Uterus (tissue), 4 donors: ENCODE results near the gene VIT. TPM values are rescaled to one million over a fixed set of nuclear protein-coding genes. Genes with fewer than 3 reads are reported as not detected.

ENCODE experiments used
- DNase-seq, 2 donors: peaks; one replicate each; pipeline ENCODE4 v3.0.0-alpha.2; 2019 to 2020
- H3K27ac ChIP-seq, 2 donors: fragments of 200-600 bp; sonication (generic); 1 replicate in 1 of 2; 2 replicates in 1 of 2; pipeline ENCODE4 v1.5.1; 2016 to 2018
- H3K27me3 ChIP-seq, 2 donors: fragments of 200-600 bp; sonication (generic); one replicate each; pipeline ENCODE4 v1.5.1; 2018 to 2019; ENCODE audit warnings: control low read depth in 1 of 2
- H3K36me3 ChIP-seq, 2 donors: fragments of 200-600 bp; sonication (generic); one replicate each; pipeline ENCODE4 v1.5.1; 2019; ENCODE audit warnings: control low read depth in 1 of 2
- H3K4me1 ChIP-seq, 2 donors: fragments of 200-600 bp; sonication (generic); one replicate each; pipeline ENCODE4 v1.5.1; 2018 to 2019; ENCODE audit warnings: control low read depth in 1 of 2
- H3K4me3 ChIP-seq, 2 donors: fragments of 200-600 bp; sonication (generic); 1 replicate in 1 of 2; 2 replicates in 1 of 2; pipeline ENCODE4 v1.5.1; 2018 to 2019; ENCODE audit warnings: mild to moderate bottlenecking in 1 of 2
- H3K9me3 ChIP-seq, 2 donors: fragments of 200-600 bp; sonication (generic); one replicate each; pipeline ENCODE4 v1.5.1; 2019; ENCODE audit warnings: control low read depth in 1 of 2
- POLR2A ChIP-seq, 2 donors: fragments of 450-650 bp; IDR thresholded peaks; one replicate each; pipeline ENCODE4 v1.6.1; 2016; ENCODE audit warnings: antibody characterized with exemption in 2 of 2, mild to moderate bottlenecking in 1 of 2, moderate library complexity in 1 of 2
- intact Hi-C: fragments of 100-400 bp; cut with DNase I; formaldehyde crosslinking; loops from one replicate; pipeline ENCODE4 v1.15.1; 2023; ENCODE audit warnings: low total_unique reads
- total RNA-seq, 4 donors: library from RNA; depleted of rRNA in 3 of 4; stranded (reverse); fragments of >200 nt in 3 of 4; gene quantifications; one replicate each; pipeline versions ENCODE4 v1.1.0 to v1.2.4, GENCODE V29; 2014 to 2023
- TF ChIP-seq, protein P1 (sequence below), 4 experiments: fragments of 200-600 bp in 2 of 4; fragments of 450-650 bp in 2 of 4; sonication (generic) in 2 of 4; IDR thresholded peaks; one replicate each; pipeline ENCODE4 v1.5.1; 2016 to 2019; ENCODE audit warnings: antibody characterized with exemption in 4 of 4, mild to moderate bottlenecking in 2 of 4, moderate library complexity in 1 of 4
- donor health status: DM: yes; HTN: yes; CAD: no.

VIT gene
- total RNA-seq, 4 donors from 2014 or later = 0.26 to 6.2 (median 2.8) TPM

DNA sequence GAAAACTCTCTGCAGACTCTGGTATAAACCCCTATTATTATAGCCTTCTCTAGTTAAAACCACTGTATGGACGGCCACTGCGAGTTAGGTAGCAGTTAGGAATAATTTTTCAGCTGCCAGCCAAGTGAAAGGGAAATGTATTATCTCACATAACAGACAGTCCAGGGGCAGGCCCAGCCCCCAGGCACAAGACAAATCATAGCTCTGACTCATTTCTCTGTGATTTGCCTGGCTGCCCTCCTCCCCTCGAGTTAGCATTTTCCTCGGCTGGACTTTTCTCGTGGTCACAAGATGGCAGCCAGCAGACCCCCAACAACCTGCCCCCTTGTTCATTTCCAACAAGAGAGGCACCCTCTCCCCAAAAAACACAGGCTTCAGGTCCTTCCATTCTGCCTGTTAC lies 10.5 kb downstream of the VIT start:
- no peak overlapping the region for H3K4me3 ChIP-seq
- DNase-seq = no peak
- H3K9me3 ChIP-seq = no peaks in the 10 kb centered on the region
- H3K27ac ChIP-seq = no peak overlapping the region
- H3K36me3 ChIP-seq = no peaks in the 10 kb centered on the region
- no peaks in the 10 kb centered on the region for H3K27me3 ChIP-seq
- TF ChIP-seq POLR2A (IDR thresholded peaks at IDR 0.05) = no peak
- no peaks in the 10 kb centered on the region for H3K4me1 ChIP-seq
- intact Hi-C loops = no loop called here

DNA sequence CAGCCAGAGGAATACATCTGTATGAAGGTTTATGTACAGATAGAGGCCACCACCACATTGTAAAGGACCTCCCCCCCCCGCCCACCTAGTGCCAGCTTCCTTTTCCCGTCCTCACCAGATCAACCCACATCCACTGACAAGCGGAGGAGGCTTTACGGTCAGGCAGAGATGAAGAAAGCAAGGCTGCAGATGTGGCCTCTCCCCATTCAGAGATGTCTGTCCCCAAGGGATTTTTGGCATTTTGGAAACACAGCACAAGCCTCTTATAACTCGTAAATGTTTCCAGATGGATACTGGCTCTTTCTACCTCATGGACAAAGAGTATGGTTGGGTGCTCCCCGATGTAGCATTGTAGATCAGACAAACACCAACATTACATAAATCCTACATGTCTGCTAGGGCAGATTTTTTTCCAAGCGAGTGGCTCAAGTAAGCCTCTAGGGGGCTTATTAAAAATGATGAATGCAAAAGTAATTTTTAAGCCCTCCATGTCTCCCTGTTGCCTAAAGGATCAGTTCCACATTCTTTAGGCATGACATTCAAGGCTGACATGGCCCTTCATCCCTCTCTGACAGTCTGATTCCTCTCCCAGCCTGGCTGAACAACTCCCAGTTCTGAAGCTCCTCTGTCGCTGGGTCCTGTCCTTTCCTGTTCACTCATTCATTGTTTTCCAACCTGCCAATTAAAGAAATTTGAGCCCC lies 11.7 kb downstream of the VIT start:
- DNase-seq = no peak
- no peaks in the 10 kb centered on the region for H3K36me3 ChIP-seq
- no peak overlapping the region for H3K4me3 ChIP-seq
- no peaks in the 10 kb centered on the region for H3K9me3 ChIP-seq
- H3K27ac ChIP-seq = no peak overlapping the region
- no peaks in the 10 kb centered on the region for H3K27me3 ChIP-seq
- intact Hi-C loops = no loop called here
- H3K4me1 ChIP-seq = no peaks in the 10 kb centered on the region
- no peak for TF ChIP-seq POLR2A (IDR thresholded peaks at IDR 0.05)
- TF ChIP-seq, protein P1, sequence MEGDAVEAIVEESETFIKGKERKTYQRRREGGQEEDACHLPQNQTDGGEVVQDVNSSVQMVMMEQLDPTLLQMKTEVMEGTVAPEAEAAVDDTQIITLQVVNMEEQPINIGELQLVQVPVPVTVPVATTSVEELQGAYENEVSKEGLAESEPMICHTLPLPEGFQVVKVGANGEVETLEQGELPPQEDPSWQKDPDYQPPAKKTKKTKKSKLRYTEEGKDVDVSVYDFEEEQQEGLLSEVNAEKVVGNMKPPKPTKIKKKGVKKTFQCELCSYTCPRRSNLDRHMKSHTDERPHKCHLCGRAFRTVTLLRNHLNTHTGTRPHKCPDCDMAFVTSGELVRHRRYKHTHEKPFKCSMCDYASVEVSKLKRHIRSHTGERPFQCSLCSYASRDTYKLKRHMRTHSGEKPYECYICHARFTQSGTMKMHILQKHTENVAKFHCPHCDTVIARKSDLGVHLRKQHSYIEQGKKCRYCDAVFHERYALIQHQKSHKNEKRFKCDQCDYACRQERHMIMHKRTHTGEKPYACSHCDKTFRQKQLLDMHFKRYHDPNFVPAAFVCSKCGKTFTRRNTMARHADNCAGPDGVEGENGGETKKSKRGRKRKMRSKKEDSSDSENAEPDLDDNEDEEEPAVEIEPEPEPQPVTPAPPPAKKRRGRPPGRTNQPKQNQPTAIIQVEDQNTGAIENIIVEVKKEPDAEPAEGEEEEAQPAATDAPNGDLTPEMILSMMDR (IDR thresholded peaks at IDR 0.05) = no peak

DNA sequence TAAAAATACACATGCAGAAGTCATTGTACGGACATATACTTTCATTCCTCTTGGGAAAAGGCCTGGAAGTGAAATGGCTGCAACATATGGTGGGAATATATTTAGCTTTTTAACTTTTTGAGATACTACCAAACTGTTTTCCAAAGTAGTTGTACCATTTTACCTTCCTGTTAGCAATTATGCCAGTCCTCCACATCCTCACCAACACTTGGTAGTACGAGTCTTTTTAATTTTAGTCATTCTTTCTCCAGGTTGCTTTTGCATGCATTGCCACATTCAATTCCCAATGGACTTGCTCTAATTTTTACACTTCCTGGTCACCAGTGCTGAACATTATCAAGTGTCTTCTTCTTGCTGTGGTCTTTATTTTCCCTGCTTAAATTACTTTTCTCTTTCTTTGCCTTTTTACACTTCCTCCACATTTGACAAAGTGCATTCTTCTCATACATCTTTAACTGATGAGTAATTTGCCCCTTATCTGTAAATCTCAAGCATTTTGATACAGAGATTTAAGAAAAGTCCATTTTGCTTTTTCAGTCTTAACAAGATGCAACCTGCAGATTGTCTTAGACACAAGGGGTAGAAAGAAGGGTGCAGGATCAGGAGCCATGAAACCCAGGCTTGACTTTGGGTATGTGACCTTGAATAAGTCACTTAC lies 14.5 kb downstream of the VIT start:
- no peak for TF ChIP-seq POLR2A (IDR thresholded peaks at IDR 0.05)
- TF ChIP-seq, protein P1 (IDR thresholded peaks at IDR 0.05) = no peak
- Histone ChIP-seq H3K9me3 (no peaks in the 10 kb centered on the region), H3K4me1 (no peaks in the 10 kb centered on the region), H3K36me3 (no peaks in the 10 kb centered on the region), H3K4me3 (no peak overlapping the region), H3K27ac (no peak overlapping the region), H3K27me3 (no peaks in the 10 kb centered on the region)
- DNase-seq = no peak
- intact Hi-C loops = no loop called here

DNA sequence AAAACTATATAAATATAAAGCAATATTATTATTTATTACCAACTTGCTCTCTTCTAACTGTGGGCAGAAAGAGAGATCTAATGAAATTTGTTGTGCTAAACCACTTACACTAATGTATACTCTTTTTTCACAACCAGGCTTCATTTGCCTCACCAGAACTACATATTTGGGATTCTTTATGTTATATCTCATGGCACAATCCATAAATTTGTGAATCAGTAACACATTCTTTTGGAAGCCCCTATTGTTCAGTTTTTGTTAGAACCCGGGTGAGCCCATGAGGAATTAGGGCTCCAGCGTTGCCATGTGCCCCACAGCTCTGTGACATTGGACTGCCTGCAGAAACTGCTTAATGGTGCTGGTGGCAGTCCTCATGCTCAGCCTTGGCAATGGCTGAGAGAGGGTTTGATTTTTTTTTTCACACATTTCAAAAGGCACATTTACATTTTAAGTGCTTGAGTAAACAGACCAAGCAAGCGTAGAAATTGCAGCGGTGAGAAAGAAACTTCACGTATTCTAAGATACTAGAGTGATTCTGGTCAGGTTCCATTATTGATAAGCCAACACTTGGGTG lies 15.3 kb downstream of the VIT start:
- TF ChIP-seq POLR2A (IDR thresholded peaks at IDR 0.05) = no peak
- TF ChIP-seq, protein P1 (IDR thresholded peaks at IDR 0.05) = no peak
- no peak for DNase-seq
- no peaks in the 10 kb centered on the region for H3K36me3 ChIP-seq
- no peaks in the 10 kb centered on the region for H3K4me1 ChIP-seq
- H3K27ac ChIP-seq = no peak overlapping the region
- intact Hi-C loops = no loop called here
- H3K27me3 ChIP-seq = no peaks in the 10 kb centered on the region
- no peaks in the 10 kb centered on the region for H3K9me3 ChIP-seq
- no peak overlapping the region for H3K4me3 ChIP-seq

- no peak overlapping the region for H3K27ac ChIP-seq
- TF ChIP-seq, protein P1 (IDR thresholded peaks at IDR 0.05) = no peak
- no peak for TF ChIP-seq POLR2A (IDR thresholded peaks at IDR 0.05)
- no peak for DNase-seq
- no peak overlapping the region for H3K4me3 ChIP-seq
- H3K9me3 ChIP-seq = no peaks in the 10 kb centered on the region
- intact Hi-C loops = no loop called here
- H3K27me3 ChIP-seq = no peaks in the 10 kb centered on the region
- H3K4me1 ChIP-seq = no peaks in the 10 kb centered on the region
- no peaks in the 10 kb centered on the region for H3K36me3 ChIP-seq
Observed at GRCh38 chr2:36713310-36713709, 16.8 kb downstream of the VIT start.
